GM21825 (cell line): ENCODE data around the gene NOD2.

Experiments
- ATAC-seq: cut with Tn5 transposase; IDR thresholded peaks from one replicate; pipeline ENCODE4 v1.9.1; 2021; ENCODE audit warnings: mild to moderate bottlenecking, moderate library complexity; ENCODE audit not compliant: unreplicated experiment

NOD2 gene

GRCh38 chr16:50690177-50690576, 3.2 kb upstream of the NOD2 start:
- no peak for ATAC-seq

- ATAC-seq: no peak
Measured at GRCh38 chr16:50692644-50692998, 785 bp upstream of the NOD2 start.

- peak; percentile 24 for ATAC-seq
Measured at GRCh38 chr16:50694206-50694605, 800 bp downstream of the NOD2 start.

- no peak for ATAC-seq
Measured at GRCh38 chr16:50695017-50696000, 1.9 kb downstream of the NOD2 start.

GRCh38 chr16:50696126-50696525, 2.7 kb downstream of the NOD2 start:
- ATAC-seq: no peak

- peak; percentile 55 for ATAC-seq
Measured at GRCh38 chr16:50696575-50697420, 3.4 kb downstream of the NOD2 start.

- no peak for ATAC-seq
Measured at GRCh38 chr16:50697421-50697715, 4.0 kb downstream of the NOD2 start.

- peak; percentile 34 for ATAC-seq
Measured at GRCh38 chr16:50697881-50698767, 4.7 kb downstream of the NOD2 start.

- no peak for ATAC-seq
Measured at GRCh38 chr16:50699326-50700159, 6.1 kb downstream of the NOD2 start.

- ATAC-seq: no peak
Measured at GRCh38 chr16:50702725-50703124, 9.3 kb downstream of the NOD2 start.

GRCh38 chr16:50704245-50704644, 10.8 kb downstream of the NOD2 start:
- ATAC-seq: no peak

- ATAC-seq: no peak
Measured at GRCh38 chr16:50705436-50706110, 12.2 kb downstream of the NOD2 start.

GRCh38 chr16:50706250-50706649, 12.8 kb downstream of the NOD2 start:
- no peak for ATAC-seq

GRCh38 chr16:50708373-50709060, 15.1 kb downstream of the NOD2 start:
- no peak for ATAC-seq

GRCh38 chr16:50709061-50709684, 15.8 kb downstream of the NOD2 start:
- peak; percentile 69 for ATAC-seq

GRCh38 chr16:50709980-50710379, 16.6 kb downstream of the NOD2 start:
- no peak for ATAC-seq

- no peak for ATAC-seq
Measured at GRCh38 chr16:50711040-50711439, 17.6 kb downstream of the NOD2 start.

- ATAC-seq: no peak
Measured at GRCh38 chr16:50711862-50712559, 18.6 kb downstream of the NOD2 start.
